ENCODE data around the gene ARID4A. TPM values are rescaled to one million over a fixed set of nuclear protein-coding genes. Genes with fewer than 3 reads are reported as not detected.

The ARID4A gene
- total and polyA plus RNA-seq, 2 of the 13 experiments (the other 11 are each of a cell fraction or from before 2014, with no cell fraction given), result 7.2 to 9.7 TPM

GRCh38 chr14:58299401-58300330 is 1.3 kb downstream of the ARID4A start (continued):
- TF ChIP-seq NFAT5 (CRISPR knock-in tag; IDR thresholded peaks at IDR 0.05) (0 out of 2 replicates have a peak, but pooled peaks have one; percentile 65), GLMP (CRISPR knock-in tag; IDR thresholded peaks at IDR 0.05; ENCODE audit: borderline replicate concordance) (no peak), ZNF670 (CRISPR knock-in tag; IDR thresholded peaks at IDR 0.05; ENCODE audit: borderline replicate concordance) (no peak), MAFF (IDR thresholded peaks at IDR 0.05; ENCODE audit: low read depth, low read length) (peak; percentile 40; the same call in 1 of the 2 replicates), YEATS2 (CRISPR knock-in tag; IDR thresholded peaks at IDR 0.05; ENCODE audit: borderline replicate concordance) (0 out of 2 replicates have a peak, but pooled peaks have one; percentile 28), ZNF891 (CRISPR knock-in tag; IDR thresholded peaks at IDR 0.05) (peak; percentile 36; the same call in 1 of the 2 replicates), ISX (CRISPR knock-in tag; conservative IDR thresholded peaks at IDR 0.05) (no peak), CHD2 (IDR thresholded peaks at IDR 0.05; ENCODE audit: low read depth, low read length) (no peak), ZNF720 (CRISPR knock-in tag; IDR thresholded peaks at IDR 0.05) (no peak), SCMH1 (CRISPR knock-in tag; IDR thresholded peaks at IDR 0.05; ENCODE audit: borderline replicate concordance) (no peak), SOX6 (IDR thresholded peaks at IDR 0.05) (no peak), SOX6 (CRISPR knock-in tag; IDR thresholded peaks at IDR 0.05) (0 out of 2 replicates have a peak, but pooled peaks have one; percentile 8)

Measured in HepG2 (cell line).